ENCODE results near the gene IGLL1.
"Not testable (repeated sequence)": the region's sequence is repeated elsewhere in the genome, so short reads cannot be mapped to it uniquely, and the experiment has no call there.

Gene IGLL1

DNA sequence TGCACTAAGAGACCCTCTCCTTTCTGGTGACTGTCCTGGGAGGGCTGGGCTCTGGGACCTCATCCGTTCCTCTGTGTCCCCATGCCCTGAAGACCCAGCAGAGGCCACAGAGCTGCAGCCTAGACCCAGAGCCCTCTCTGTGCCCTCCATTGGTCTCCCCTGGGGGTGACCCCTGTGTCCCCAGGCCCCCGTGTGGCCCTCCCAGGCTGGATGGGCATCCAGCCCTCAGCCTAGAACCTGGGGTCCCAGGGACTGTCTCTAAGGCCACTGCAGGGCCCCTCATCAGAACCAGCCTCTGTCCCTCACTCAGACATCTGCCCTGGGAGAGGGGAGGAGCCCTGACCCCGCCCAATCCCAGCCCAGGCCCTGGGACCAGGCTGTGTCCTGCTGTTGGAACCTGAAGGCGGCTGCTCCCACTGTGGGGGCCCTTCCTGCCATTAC, 5.7 kb downstream of the IGLL1 start:
- H3K4me3 ChIP-seq (ENCODE audit: control insufficient read depth, low read depth, low read length) = no peak overlapping the region
- no peak for DNase-seq (ENCODE audit: low read depth)
- TF ChIP-seq, protein P1, sequence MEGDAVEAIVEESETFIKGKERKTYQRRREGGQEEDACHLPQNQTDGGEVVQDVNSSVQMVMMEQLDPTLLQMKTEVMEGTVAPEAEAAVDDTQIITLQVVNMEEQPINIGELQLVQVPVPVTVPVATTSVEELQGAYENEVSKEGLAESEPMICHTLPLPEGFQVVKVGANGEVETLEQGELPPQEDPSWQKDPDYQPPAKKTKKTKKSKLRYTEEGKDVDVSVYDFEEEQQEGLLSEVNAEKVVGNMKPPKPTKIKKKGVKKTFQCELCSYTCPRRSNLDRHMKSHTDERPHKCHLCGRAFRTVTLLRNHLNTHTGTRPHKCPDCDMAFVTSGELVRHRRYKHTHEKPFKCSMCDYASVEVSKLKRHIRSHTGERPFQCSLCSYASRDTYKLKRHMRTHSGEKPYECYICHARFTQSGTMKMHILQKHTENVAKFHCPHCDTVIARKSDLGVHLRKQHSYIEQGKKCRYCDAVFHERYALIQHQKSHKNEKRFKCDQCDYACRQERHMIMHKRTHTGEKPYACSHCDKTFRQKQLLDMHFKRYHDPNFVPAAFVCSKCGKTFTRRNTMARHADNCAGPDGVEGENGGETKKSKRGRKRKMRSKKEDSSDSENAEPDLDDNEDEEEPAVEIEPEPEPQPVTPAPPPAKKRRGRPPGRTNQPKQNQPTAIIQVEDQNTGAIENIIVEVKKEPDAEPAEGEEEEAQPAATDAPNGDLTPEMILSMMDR (conservative IDR thresholded peaks at IDR 0.05; ENCODE audit: control insufficient read depth, insufficient read depth, low read depth, low read length) = no peak

DNA sequence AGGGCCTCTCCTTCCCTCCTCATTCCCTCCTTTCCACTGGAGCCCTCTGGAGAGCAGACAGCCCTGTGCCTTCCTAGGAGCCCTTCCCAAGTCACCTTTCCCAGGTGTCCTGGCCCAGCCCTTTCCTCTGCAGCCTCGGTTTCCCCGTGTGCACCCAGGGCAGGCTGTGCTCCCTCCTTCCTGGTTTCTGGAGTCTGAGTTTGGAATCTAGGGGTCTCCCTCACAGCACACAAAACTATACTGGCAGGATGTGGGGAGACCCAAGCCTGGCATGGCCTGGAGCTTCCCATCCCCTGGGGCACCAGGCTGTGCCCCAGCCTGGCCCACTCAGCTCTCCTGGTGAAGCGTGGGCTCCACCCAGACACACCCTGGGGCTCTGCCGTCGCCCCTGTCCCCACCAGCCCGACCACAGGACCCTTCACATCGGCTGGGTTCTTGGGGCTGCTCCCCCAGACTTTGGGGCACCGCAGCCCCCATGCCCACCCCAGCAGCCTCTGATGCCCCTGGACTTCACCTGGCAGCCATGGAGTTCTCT, 6.3 kb downstream of the IGLL1 start:
- not testable (repeated sequence) for DNase-seq (ENCODE audit: low read depth); H3K4me3 ChIP-seq (ENCODE audit: control insufficient read depth, low read depth, low read length)

DNA sequence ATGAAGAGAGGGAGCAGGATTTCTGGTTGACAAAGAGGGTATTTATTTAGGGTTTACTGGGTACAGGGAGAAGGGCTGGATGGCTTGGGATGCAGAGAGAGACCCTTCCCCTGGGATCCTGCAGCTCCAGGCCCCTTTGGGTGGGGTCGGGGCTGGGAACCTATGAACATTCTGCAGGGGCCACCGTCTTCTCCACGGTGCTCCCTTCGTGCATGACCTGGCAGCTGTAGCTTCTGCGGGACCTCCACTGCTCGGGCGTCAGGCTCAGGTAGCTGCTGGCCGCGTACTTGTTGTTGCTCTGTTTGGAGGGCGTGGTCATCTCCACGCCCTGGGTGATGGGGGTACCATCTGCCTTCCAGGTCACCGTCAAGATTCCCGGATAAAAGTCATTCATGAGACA, 7.0 kb downstream of the IGLL1 start:
- DNase-seq (ENCODE audit: low read depth); H3K4me3 ChIP-seq (ENCODE audit: control insufficient read depth, low read depth, low read length): not testable (repeated sequence)

DNA sequence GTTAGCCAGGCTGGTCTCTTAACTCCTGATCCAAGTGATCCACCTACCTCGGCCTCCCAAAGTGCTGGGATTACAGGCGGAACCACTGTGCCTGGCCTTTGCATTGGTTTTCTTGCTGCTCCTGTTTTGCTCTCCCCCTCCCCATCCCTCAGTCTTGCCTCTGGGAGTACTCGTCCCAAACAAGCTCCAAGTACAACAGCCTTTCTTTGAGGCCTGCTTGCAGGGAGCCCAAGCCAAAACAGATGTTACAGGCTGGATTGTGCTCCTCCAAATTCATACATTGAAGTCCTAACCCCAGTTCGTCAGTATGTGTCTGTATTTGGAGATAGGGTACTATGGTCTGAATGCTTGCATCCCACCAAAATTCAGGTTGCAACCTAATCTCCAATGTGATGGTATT, 8.6 kb downstream of the IGLL1 start:
- TF ChIP-seq, protein P1 (conservative IDR thresholded peaks at IDR 0.05; ENCODE audit: control insufficient read depth, insufficient read depth, low read depth, low read length) = no peak
- no peak for DNase-seq (ENCODE audit: low read depth)
- H3K4me3 ChIP-seq (ENCODE audit: control insufficient read depth, low read depth, low read length) = no peak overlapping the region

DNA sequence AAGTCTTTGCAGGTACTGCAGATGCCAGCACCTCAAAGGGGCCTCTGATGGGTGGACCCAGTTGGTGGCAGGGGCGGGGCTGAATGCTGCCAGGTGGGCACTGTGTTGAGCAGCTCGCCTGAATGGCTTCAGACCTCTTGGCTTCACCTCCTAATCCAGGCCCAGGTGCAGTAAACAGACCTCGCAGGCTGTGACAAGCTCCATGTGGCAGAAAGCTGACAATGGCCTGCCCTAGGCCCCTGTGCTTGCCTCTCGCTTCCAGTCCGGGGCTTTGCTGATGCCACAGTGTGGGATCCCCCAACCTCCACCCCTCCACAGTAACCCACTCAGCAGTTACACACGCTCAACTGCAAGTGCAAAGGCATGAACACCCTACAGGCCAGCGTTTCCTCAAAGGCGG, 9.4 kb downstream of the IGLL1 start:
- DNase-seq (ENCODE audit: low read depth) = no peak
- H3K4me3 ChIP-seq (ENCODE audit: control insufficient read depth, low read depth, low read length) = no peak overlapping the region
- TF ChIP-seq, protein P1 (conservative IDR thresholded peaks at IDR 0.05; ENCODE audit: control insufficient read depth, insufficient read depth, low read depth, low read length) = no peak

DNA sequence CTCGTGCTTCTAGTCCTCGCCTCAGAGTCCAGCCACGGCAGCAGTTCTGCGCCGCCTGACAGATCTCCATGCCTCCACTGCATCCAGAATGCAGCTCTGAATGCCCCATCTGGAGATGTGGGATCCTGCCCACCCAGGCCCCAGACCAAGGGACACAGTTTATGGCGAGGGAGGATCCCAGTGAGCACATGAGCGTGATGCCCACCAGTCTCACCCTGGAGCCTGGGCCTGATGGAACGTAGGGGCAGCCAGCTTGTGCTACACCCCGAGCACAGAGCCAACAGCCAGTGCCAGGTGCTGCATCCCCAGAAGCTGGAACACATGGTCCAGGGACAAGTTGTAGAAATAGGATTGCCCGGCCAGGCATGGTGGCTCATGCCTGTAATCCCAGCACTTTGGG, 10.4 kb downstream of the IGLL1 start:
- DNase-seq (ENCODE audit: low read depth) = no peak
- TF ChIP-seq, protein P1 (conservative IDR thresholded peaks at IDR 0.05; ENCODE audit: control insufficient read depth, insufficient read depth, low read depth, low read length) = no peak

DNA sequence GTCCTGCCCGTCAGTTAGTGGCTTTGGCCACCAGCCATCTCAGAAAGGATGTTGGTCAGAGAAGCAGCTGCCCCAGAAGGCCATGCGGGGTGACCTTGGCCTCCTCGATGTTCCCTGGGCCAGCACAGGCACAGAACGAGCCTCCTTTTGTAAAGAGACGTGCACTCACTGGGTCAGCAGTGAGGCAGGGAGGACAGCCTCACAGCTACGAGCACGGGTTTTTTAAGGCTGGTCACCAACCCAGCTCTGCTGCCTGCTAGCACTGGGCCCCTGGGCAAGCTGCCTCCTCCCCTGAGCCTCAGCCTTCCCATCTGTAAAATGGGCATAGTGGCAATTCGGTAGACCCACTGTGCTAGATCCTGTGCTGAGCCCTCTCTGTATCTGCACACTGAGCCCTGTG, 10.8 kb downstream of the IGLL1 start:
- DNase-seq (ENCODE audit: low read depth) = no peak
- TF ChIP-seq, protein P1 (conservative IDR thresholded peaks at IDR 0.05; ENCODE audit: control insufficient read depth, insufficient read depth, low read depth, low read length) = no peak
- H3K4me3 ChIP-seq (ENCODE audit: control insufficient read depth, low read depth, low read length) = no peak overlapping the region

More for the DNA sequence above, 10.4 kb downstream of the IGLL1 start:
- H3K4me3 ChIP-seq (ENCODE audit: control insufficient read depth, low read depth, low read length) = no peak overlapping the region

DNA sequence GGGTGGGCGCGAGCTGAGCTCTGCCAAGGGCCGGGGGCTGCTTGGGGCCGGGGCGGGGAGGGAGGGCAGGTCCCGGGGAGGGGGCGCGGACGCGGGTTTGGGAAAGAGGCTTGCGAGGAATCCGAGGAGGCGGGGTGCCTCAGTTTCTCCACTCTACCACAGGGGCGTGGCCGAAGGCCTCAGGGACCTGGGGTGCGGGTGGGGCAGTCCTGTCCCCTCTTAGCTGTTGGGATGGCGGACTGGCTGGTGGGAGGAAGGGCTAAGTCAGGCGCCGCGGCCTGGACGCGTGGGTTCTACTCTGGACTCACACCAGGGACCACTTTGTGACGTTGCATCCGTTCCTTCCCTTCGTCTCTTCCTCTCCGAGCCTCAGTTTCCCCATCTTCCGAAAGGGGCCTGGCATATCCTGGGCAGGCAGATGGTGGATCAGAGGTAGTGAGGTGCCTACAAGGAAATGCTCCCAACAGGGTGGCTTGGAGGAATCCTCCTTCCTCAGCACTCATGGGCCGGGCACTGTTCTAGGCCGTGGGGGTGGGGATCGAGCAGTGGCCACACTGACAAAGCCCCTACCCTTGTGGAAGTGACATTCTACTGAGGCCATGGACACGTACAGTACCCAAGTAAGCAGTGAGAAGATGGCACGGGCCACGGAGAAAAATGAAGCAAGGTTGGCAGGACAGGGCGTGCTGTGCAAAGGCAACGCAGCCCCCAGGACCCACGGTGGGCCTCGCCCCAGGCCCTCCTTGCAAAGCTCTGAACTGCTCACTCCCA, 13.2 kb downstream of the IGLL1 start:
- H3K4me3 ChIP-seq (ENCODE audit: control insufficient read depth, low read depth, low read length) = no peak overlapping the region
- TF ChIP-seq, protein P1 (conservative IDR thresholded peaks at IDR 0.05; ENCODE audit: control insufficient read depth, insufficient read depth, low read depth, low read length) = no peak
- no peak for DNase-seq (ENCODE audit: low read depth)
